ENCODE measurements around the gene RBPJL. TPM values are rescaled to one million over a fixed set of nuclear protein-coding genes. Genes with fewer than 3 reads are reported as not detected.

The RBPJL gene
- total RNA-seq, 3 donors from 2014 or later, result not detected

- no peaks in the 10 kb centered on the region for H3K9me3 ChIP-seq
- intact Hi-C loops (cut with DNase I; ENCODE audit: low total_unique reads), result loop anchor here (10.0 kb wide), 1 partner anchor 463 kb away; no protein-coding TSS in a partner anchor
- H3K36me3 ChIP-seq, result no peaks in the 10 kb centered on the region
- H3K27ac ChIP-seq, result no peak overlapping the region
- H3K27me3 ChIP-seq, result peaks cover 3 to 33% of the 10 kb centered on the region in 2 donors
- H3K4me1 ChIP-seq, result peaks cover 0 to 5% of the 10 kb centered on the region in 2 donors
- no peak overlapping the region for H3K4me3 ChIP-seq
- TF ChIP-seq POLR2AphosphoS5 (IDR thresholded peaks at IDR 0.05), result no peak
- no peak for DNase-seq (ENCODE audit: low spot score in 2 of 2)
Observed at GRCh38 chr20:45312241-45312640, 5.6 kb downstream of the RBPJL start.

GRCh38 chr20:45313065-45313695 lies 6.5 kb downstream of the RBPJL start:
- Histone ChIP-seq H3K27me3 (peaks cover 3 to 33% of the 10 kb centered on the region in 2 donors), H3K4me3 (no peak overlapping the region), H3K4me1 (no peaks in the 10 kb centered on the region), H3K27ac (no peak overlapping the region), H3K9me3 (no peaks in the 10 kb centered on the region), H3K36me3 (no peaks in the 10 kb centered on the region)
- DNase-seq (ENCODE audit: low spot score in 2 of 2), result no peak
- TF ChIP-seq POLR2AphosphoS5 (IDR thresholded peaks at IDR 0.05), result no peak
- no peak for TF ChIP-seq CTCF (IDR thresholded peaks at IDR 0.05)
- no peak for TF ChIP-seq POLR2A (IDR thresholded peaks at IDR 0.05)
- intact Hi-C loops (cut with DNase I; ENCODE audit: low total_unique reads), result loop anchor here (10.0 kb wide), 1 partner anchor 462 kb away; no protein-coding TSS in a partner anchor

GRCh38 chr20:45313943-45314342 lies 7.3 kb downstream of the RBPJL start:
- Histone ChIP-seq H3K4me1 (no peaks in the 10 kb centered on the region), H3K27ac (no peak overlapping the region), H3K36me3 (no peaks in the 10 kb centered on the region), H3K9me3 (no peaks in the 10 kb centered on the region), H3K27me3 (peaks cover 3 to 33% of the 10 kb centered on the region in 2 donors), H3K4me3 (no peak overlapping the region)
- DNase-seq (ENCODE audit: low spot score in 2 of 2), result no peak
- TF ChIP-seq POLR2AphosphoS5 (IDR thresholded peaks at IDR 0.05), result no peak
- no peak for TF ChIP-seq POLR2A (IDR thresholded peaks at IDR 0.05)
- TF ChIP-seq CTCF (IDR thresholded peaks at IDR 0.05), result no peak
- intact Hi-C loops (cut with DNase I; ENCODE audit: low total_unique reads), result loop anchor here (10.0 kb wide), 1 partner anchor 461 kb away; no protein-coding TSS in a partner anchor

GRCh38 chr20:45315672-45316071 lies 9.0 kb downstream of the RBPJL start:
- Histone ChIP-seq H3K4me3 (no peak overlapping the region), H3K27ac (no peak overlapping the region), H3K36me3 (no peaks in the 10 kb centered on the region), H3K4me1 (no peaks in the 10 kb centered on the region), H3K27me3 (peaks cover 3 to 33% of the 10 kb centered on the region in 2 donors), H3K9me3 (no peaks in the 10 kb centered on the region)
- intact Hi-C loops (cut with DNase I; ENCODE audit: low total_unique reads), result loop anchor here (10.0 kb wide), 1 partner anchor 459 kb away; no protein-coding TSS in a partner anchor
- no peak for TF ChIP-seq CTCF (IDR thresholded peaks at IDR 0.05)
- TF ChIP-seq POLR2AphosphoS5 (IDR thresholded peaks at IDR 0.05), result no peak
- TF ChIP-seq POLR2A (IDR thresholded peaks at IDR 0.05), result no peak
- DNase-seq (ENCODE audit: low spot score in 2 of 2), result no peak

- Histone ChIP-seq H3K36me3 (no peaks in the 10 kb centered on the region), H3K27me3 (peaks cover 3 to 33% of the 10 kb centered on the region in 2 donors), H3K4me1 (no peaks in the 10 kb centered on the region), H3K9me3 (no peaks in the 10 kb centered on the region), H3K4me3 (no peak overlapping the region), H3K27ac (no peak overlapping the region)
- intact Hi-C loops (cut with DNase I; ENCODE audit: low total_unique reads), result loop anchor here (10.0 kb wide), 1 partner anchor 458 kb away; no protein-coding TSS in a partner anchor
- DNase-seq (ENCODE audit: low spot score in 2 of 2), result no peak
- TF ChIP-seq CTCF (IDR thresholded peaks at IDR 0.05), result no peak
- TF ChIP-seq POLR2AphosphoS5 (IDR thresholded peaks at IDR 0.05), result no peak
- no peak for TF ChIP-seq POLR2A (IDR thresholded peaks at IDR 0.05)
Observed at GRCh38 chr20:45316150-45317080, 9.8 kb downstream of the RBPJL start.
